Kidney (tissue), 14 donors: ENCODE data around the gene METTL8. TPM values are rescaled to one million over a fixed set of nuclear protein-coding genes. Genes with fewer than 3 reads are reported as not detected.

ENCODE experiments used
- DNase-seq, 5 donors: peaks; one replicate each; pipeline ENCODE4 v3.0.0-alpha.2; 2013 to 2020
- FAIRE-seq: peaks from 2 replicates; lab custom pipeline; 2012; peaks lifted over from hg19 to GRCh38; lab: Jason Lieb, UNC
- H3K27ac ChIP-seq, 2 donors: one replicate each; pipeline ENCODE4 v1.7.0; 2013; ENCODE audit warnings: low read depth in 2 of 2, low read length in 2 of 2, inconsistent platforms in 1 of 2
- H3K27me3 ChIP-seq: one replicate; pipeline ENCODE4 v1.7.1; 2013; ENCODE audit warnings: low read length, inconsistent platforms; ENCODE audit not compliant: control insufficient read depth, insufficient read depth
- H3K36me3 ChIP-seq, 3 donors: one replicate each; pipeline versions ENCODE4 v1.7.0 to v1.7.1; 2013; ENCODE audit warnings: low read length in 3 of 3, control low read depth in 1 of 3, inconsistent platforms in 1 of 3; ENCODE audit not compliant: insufficient read depth in 3 of 3, control insufficient read depth in 2 of 3
- H3K4me1 ChIP-seq, 3 donors: one replicate each; pipeline versions ENCODE4 v1.7.0 to v1.7.1; 2013; ENCODE audit warnings: low read length in 3 of 3, inconsistent platforms in 1 of 3, low read depth in 1 of 3; ENCODE audit not compliant: control insufficient read depth in 2 of 3, insufficient read depth in 2 of 3
- H3K4me3 ChIP-seq, 3 donors: one replicate each; pipeline versions ENCODE4 v1.7.0 to v1.8.1; 2013; ENCODE audit warnings: low read length in 3 of 3, control low read depth in 1 of 3, inconsistent platforms in 1 of 3
- H3K9ac ChIP-seq, 3 donors: one replicate each; pipeline versions ENCODE4 v1.7.0 to v1.7.1; 2013; ENCODE audit warnings: low read length in 3 of 3, control low read depth in 1 of 3, inconsistent platforms in 1 of 3
- H3K9me3 ChIP-seq, 3 donors: one replicate each; pipeline versions ENCODE4 v1.7.0 to v1.7.1; 2013; ENCODE audit warnings: low read length in 3 of 3, control low read depth in 1 of 3, inconsistent platforms in 1 of 3; ENCODE audit not compliant: control insufficient read depth in 2 of 3, insufficient read depth in 1 of 3
- CTCF ChIP-seq: IDR thresholded peaks from 3 replicates; pipeline ENCODE4 v1.5.1; 2012; ENCODE audit warnings: mild to moderate bottlenecking, moderate library complexity, borderline replicate concordance; ENCODE audit not compliant: insufficient read depth; ENCODE audit errors: extremely low read depth
- intact Hi-C: fragments of 100-400 bp; cut with DNase I; formaldehyde crosslinking; loops from one replicate; pipeline ENCODE4 v1.11.1; 2022
- polyA plus RNA-seq: library from polyadenylated mRNA; stranded (reverse); fragments of 350-450 nt; fragmentation: Illumina TruSeq; extraction: RNeasy Lipid Tissue Mini Kit (QIAGEN cat#74804); gene quantifications from one replicate; pipeline ENCODE4 v1.2.3, GENCODE V29; 2014; ENCODE audit warnings: low read depth, low replicate concordance; ENCODE audit not compliant: insufficient read depth
- total RNA-seq: library from RNA; stranded (reverse); fragmentation: NEBNext Ultra II Directional; extraction: Animal tissue kit (Norgen Biotek cat#: 25700); gene quantifications from one replicate; pipeline ENCODE4 v1.2.1, GENCODE V29; 2021
- donor health status: control.
- donor health status: control.
- donor health status: control.
- donor health status: control.
- donor health status: control.
- donor health status: DM: yes; HTN: yes; CAD: no.
- donor health status: Normal renal cell carcinoma (clear cell type).

Gene METTL8
- total and polyA plus RNA-seq, 2 donors from 2014 or later: 10.8 to 14.9 TPM

DNA sequence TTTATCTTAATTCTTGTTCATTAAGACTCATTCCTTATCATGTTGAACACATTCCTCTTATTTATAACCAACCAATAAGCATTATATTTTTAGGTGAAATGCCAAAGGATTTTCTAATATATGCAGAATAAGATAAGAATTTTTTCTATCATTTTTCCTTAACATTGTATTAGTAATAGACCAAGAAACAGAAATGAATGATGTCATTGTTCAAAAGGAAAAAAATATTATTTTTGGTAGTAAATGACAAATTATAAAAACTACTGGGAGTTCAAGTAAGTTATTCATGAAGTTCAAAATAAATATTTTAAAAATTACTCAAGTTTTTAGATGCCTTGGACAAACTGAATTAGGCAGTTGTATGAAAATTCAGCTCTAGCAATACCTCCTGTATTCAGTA is 25.7 kb upstream of the METTL8 start:
- TF ChIP-seq CTCF: no peak
- intact Hi-C loops: no loop called here
- FAIRE-seq: peak; percentile 13

GRCh38 chr2:171452773-171453172 is 19.0 kb upstream of the METTL8 start:
- DNase-seq: peak in 1 of 5 donors; percentile 14
- intact Hi-C loops: no loop called here
- H3K9ac ChIP-seq: no peak overlapping the region
- H3K27me3 ChIP-seq: no peaks in the 10 kb centered on the region
- H3K9me3 ChIP-seq: no peaks in the 10 kb centered on the region
- no peak for FAIRE-seq
- TF ChIP-seq CTCF: no peak
- H3K36me3 ChIP-seq: peaks cover 2 to 13% (median 3%) of the 10 kb centered on the region in 3 donors
- H3K4me3 ChIP-seq: no peak overlapping the region
- no peak overlapping the region for H3K27ac ChIP-seq
- no peaks in the 10 kb centered on the region for H3K4me1 ChIP-seq

More for the DNA sequence above, 25.7 kb upstream of the METTL8 start:
- no peak overlapping the region for H3K4me3 ChIP-seq
- H3K4me1 ChIP-seq: no peaks in the 10 kb centered on the region
- DNase-seq: no peak
- no peak overlapping the region for H3K9ac ChIP-seq
- no peak overlapping the region for H3K27ac ChIP-seq
- H3K36me3 ChIP-seq: peaks cover 0 to 14% (median 3%) of the 10 kb centered on the region in 3 donors
- H3K27me3 ChIP-seq: no peaks in the 10 kb centered on the region
- H3K9me3 ChIP-seq: peaks cover 0 to 3% (median 0%) of the 10 kb centered on the region in 3 donors

GRCh38 chr2:171451074-171451473 is 17.3 kb upstream of the METTL8 start:
- no peak for FAIRE-seq
- intact Hi-C loops: no loop called here

More at GRCh38 chr2:171451074-171451473, 17.3 kb upstream of the METTL8 start:
- no peak for TF ChIP-seq CTCF
- Histone ChIP-seq H3K27me3 (no peaks in the 10 kb centered on the region), H3K4me3 (no peak overlapping the region), H3K27ac (no peak overlapping the region), H3K36me3 (peaks cover 0 to 6% (median 4%) of the 10 kb centered on the region in 3 donors), H3K9ac (no peak overlapping the region), H3K4me1 (no peaks in the 10 kb centered on the region), H3K9me3 (no peaks in the 10 kb centered on the region)
- DNase-seq: no peak
